Stimulated activated CD8-positive, alpha-beta memory T cell treated with anti-CD3 and anti-CD28 coated beads, Interleukin-7, amount 100 ng/mL, for 24 hours (primary cell): ENCODE data around the gene CACNA1C.

ENCODE experiments used
- DNase-seq: peaks from one replicate; pipeline ENCODE4 v3.0.0-alpha.2; 2020; ENCODE audit warnings: low read depth

Gene CACNA1C

DNA sequence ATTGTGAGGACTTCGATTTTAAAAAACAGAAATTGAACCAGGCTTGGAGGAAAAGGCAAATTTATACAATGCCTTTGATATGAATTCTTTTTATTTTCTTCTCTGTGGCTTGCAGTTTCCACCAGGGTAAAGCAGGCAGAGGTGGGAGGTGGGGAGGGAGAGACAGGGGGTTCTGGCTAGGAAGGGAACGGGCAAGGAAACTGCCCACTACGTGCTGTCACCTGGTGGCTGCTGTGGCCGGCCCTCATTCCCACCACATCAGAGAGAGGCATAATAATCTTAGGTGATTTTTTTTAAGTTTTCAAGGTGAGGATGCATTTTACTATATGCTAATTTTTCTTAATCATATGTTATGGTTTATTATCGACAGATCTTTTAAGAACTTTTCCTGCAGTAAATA lies 145.8 kb downstream of the CACNA1C start:
- no peak for DNase-seq

DNA sequence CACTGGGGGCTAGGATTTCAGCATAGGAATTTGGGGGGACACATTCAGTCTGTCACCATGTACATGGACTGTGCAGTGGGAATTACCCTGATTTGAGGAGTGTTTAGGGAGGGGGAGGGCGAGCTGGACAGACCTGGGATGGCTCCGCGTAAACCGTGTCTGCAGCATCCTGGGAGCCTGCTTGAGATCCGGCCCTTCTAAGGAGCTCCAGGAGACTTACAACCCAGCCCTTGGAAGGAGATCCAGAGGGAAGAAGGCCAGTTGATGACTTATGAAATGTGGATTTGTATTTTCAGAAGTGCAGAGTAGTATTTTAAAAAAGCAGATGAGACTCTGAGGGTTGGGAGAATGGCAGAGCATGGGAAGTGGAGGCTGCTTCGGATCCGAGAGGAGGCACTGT lies 153.2 kb downstream of the CACNA1C start:
- no peak for DNase-seq

DNA sequence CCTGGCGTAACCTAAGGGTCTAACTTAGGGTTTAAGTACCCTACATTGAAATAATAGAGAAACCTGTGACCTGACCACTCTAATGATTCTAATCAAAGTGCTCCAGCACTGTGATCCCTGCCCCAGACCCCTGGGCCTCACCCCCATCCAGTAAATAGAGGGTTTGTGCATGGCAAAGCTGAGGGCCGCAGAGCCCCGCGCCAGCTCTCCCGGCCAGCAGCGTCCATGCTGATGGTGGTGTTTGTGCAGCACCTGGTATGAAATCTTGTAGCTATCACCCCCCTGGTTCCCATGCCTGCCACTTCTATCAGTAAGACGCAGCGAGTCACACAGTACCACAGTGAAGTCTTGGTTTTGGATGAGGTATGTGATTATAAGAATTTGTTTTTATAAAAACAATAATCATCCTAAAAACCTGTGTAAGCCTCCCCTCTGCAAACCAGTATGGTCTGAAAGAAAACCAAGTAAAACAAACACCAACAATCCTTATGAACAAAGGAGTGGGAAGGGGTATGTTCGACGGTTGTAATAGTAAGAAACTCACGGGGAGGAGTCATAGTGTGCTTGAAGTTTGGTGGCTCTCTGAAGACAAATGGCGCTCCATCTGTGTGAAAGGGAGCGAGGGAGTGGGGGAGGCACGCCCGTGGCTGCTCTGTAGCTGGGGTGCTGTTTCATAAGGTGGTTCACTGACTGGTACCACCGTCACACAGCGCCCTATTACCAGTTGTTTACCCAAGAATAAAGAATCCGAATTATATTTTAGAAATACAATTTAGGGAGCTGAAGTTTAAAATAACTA lies 156.2 kb downstream of the CACNA1C start:
- no peak for DNase-seq

- DNase-seq, result no peak
Measured at GRCh38 chr12:2211119-2211518, 158.3 kb downstream of the CACNA1C start.

GRCh38 chr12:2212537-2212936 lies 159.8 kb downstream of the CACNA1C start:
- no peak for DNase-seq

- DNase-seq, result no peak
Measured at GRCh38 chr12:2212971-2213869, 160.4 kb downstream of the CACNA1C start.

DNA sequence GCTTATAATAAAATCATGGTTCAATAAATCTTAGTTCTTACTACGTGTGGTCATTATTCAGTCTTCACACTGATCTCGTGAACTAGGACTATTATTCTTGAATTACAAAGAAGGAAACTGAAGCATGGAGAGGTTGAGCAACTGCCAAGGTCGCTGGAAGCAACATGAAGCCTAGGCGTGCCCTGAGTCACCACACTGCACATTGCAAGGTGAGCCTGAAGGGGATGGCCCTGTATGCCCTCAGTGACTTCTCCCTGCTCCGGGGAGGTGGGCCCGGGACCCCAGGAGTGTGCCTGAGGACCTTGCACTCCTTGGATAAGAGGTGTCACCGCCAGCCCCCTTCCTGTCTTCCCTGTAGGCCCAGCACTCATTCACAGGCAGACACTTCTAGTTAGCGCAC lies 161.6 kb downstream of the CACNA1C start:
- no peak for DNase-seq

DNA sequence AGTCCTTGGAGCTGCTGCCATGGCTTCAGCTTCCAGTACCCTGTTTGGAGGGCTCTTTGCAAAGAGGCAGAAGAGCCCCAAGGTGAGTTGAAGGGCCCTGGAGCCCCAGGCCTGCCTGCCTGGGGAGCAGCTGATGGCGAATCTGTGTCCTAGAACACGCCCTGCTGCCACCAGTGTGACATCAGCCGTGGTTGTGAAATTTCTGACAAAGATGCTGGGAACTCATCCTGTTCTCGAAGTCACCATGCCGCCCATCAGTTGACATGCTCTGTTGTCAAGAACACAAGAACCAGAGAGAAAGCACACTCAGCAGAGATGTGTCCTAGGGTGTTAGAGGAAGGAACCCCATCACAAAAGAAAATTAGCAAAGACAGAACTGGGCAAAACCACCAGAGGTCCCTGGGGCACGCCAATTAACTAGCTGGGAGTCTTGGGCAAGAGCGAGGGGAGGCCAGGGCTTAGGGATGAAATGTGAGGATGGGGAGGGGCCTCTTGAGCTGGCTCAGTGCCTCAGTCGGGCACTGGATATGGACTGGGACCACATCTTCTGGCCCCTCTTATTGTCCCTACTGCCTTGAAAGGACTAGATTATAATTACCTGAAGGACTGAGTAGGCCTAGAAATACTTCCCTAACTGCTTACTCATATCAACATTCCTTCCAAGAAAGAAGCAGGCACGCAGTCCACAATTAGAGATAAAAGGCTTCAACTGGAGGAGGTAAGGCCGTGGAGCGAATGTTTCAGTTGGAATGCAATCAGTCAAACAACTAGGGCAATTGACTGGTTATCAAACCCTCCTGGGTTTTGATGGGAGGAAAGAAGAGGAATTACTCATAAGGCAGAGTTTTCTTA lies 163.1 kb downstream of the CACNA1C start:
- DNase-seq, result no peak

DNA sequence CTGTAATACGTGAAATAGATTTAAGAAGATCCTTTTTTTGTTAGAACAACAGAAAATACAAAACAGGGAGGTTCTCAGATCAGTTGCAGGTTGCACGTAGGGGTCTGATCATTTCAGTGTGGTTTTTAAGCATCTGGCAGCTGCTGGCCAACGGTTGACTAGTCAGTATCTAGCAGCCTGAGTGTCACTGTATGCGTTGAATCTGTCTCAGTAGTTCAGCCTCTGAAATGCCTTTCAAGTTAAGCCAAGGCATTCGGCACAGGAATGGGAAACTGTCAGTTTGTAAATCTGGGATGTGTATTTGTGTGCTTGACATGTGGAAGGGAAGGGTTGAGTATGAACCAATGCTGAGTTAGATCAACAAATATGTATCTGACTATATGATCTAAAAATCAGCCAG lies 165.9 kb downstream of the CACNA1C start:
- DNase-seq, result no peak

- no peak for DNase-seq
Measured at GRCh38 chr12:2221030-2221621, 168.3 kb downstream of the CACNA1C start.

DNA sequence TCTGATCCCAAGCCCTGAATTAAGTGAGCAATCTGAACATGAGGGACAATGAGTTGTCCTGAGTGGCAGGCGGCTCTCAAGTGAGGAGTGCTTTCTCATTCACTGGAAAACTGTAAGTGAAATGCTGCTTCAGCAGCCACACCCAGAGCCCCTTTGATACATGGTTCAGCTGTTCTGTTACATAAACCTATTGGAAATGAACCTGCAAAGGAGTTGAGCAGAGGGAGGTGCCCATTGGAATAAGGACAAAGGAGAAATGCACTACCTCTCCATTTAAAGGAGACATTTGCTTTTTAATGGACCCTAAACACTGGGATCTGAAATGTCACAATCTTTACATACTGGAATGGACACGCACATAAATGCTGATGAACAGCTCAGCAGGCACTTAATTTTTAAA lies 169.9 kb downstream of the CACNA1C start:
- DNase-seq, result no peak

DNA sequence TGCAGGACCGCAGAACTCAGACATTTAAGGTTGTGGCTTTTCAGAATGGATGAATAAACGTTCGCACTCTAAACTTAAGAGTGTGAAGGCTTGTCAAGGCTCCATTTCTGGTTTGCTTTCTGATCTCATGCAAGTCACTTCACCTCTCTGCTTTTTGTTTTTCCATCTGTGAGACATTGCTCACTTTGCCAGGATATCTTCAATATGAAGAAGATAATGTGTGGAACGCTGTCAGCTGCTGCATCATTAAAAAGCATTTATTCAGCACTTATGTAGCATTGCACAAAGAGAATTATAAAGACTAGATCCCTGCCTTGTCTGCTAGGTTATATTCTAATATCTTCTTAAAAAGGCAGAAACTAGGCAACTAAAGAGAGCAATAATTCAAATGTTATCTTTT lies 172.2 kb downstream of the CACNA1C start:
- no peak for DNase-seq

DNA sequence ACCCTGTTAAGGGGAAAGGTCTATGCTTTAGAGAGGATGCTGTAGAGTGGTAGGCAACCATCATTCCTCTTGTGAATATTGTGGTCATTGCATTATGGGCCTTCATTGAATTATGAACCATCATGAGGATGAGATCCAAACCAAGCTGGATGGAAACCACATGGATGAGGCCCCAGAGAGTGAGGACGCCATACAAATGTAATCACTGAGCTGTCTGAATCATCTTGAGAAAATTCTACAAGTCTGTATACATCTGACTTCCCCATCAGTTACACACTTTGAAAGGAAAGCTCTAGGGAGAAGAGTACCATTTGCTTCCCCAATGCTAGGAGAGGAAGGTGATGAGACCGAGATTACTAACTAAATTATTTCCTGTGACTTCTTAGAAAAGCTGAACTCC lies 172.9 kb downstream of the CACNA1C start:
- no peak for DNase-seq

DNA sequence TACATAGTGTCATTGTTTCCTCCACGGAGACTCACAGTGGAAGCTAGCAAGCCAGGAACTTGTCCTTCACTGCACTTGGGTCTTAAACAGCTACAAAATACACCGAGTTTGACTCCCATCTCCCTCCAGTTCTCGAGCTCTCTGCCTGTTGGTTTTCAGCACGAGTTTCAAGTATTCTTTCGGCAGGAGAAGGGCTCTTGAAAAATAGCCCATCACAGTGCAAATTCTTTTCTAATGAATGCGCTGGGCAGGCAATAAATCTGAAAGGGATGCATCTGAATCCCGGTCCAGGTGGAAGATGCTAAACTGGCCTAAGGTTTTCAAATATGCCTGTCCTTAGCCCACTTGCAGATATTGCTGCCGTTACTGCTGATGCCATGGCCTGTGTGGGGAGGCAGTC lies 173.9 kb downstream of the CACNA1C start:
- DNase-seq, result no peak

DNA sequence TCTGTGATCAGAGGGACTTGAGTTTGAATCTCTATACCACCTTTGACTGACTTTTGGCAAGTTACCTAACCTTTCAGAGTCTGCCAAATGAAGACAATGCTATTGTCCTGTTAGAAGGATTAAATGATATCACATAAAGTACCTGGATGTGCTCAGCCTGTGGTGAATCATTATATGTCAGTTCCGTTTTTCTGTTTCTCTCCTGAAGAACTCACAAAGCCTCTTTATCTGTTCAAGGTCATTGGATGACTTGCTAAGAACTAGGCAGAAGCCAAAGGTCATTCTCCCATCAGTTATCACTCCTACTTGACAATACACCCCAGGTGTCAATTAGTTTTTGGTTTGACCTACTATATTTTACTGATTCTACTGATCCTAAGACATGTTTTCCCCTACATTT lies 174.6 kb downstream of the CACNA1C start:
- DNase-seq, result no peak

DNA sequence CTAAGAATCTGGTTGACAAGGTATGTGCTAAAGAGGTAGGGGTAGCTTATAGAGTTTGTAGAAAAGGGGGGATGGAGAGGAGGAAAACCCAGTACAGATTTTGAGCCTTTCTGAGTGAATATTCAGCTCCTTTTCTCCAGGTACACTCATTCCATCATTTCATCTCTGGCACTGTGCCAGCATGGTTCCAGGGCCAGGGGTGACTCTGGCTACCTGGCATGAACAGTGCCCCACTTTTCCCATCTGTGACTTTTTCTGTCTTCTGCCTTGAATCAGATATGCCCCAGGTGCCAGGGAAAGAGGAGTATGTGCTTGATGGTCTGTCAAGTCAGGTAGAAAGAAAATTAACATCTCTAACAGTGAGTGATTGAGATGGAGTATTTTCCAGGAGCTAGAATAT lies 175.7 kb downstream of the CACNA1C start:
- DNase-seq, result no peak

DNA sequence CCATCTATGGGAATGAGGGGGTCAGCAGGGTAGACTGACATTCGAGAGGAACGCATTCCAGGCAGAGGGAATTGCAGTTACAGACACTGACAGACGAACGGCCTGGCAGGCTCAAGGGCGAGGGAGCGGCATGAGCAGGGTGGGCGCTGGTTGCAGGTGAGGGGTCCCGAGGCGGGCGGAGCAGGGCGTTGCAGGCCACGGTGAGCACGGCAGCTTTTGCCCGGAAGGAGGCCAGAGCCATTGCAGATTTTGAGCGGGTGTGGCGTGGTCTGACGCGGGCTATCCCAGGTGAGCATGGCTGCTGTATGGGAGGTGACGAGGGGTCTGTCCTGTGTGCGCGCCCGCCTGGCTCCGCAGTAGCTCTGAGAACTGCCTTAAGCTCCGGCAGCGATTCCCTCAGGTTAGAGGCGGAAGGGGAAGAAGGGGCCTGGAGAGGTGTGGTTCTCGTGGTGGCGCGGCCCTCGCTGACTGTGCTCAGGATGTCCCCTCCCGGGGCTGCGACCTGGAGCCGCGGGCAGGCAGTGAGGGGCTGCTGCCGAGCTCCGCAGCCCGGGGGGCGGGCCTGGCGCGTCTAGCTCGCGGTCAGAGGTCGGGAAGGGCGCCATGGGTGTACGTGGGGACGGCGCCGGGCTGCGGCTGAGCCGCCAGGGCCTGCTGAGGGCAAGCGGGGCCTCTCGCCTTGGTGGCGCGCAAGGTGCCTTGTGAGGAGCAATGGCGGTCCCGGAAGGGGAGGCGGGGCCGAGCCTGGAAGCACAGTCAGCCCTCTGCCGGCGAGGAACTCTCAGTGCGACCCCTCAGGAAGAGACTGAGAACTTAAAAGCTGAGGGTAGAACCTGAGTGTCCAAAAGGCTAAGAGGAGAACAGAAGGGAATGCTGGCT lies 177.1 kb downstream of the CACNA1C start:
- DNase-seq, result no peak

DNA sequence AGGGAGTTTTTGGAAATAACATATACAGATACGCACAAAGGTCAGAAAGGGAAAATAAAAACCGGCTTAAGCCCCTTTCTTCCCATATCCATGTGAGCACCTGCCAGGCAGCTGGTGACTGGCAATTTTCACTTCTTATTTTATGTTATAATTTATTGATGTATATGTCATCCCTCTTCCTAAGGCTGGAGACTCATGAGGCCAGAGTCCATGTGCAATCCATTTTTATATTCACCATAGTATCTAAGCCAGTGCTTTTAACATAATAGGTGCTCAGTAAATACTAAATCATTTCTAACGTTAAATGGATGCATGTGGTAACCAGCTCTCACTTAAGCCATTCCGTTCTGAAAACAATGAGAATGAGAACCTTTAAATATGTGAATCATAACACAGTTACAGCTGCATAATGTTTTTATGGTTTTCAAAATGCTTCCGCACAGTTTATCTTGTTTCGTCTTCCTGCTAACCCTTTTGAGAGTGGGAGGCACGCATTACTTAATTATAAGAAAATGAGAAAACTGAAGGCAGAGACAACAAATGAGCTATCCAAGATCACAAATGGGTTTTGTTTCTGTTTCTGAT lies 178.3 kb downstream of the CACNA1C start:
- no peak for DNase-seq

GRCh38 chr12:2231956-2232355 lies 179.2 kb downstream of the CACNA1C start:
- no peak for DNase-seq

DNA sequence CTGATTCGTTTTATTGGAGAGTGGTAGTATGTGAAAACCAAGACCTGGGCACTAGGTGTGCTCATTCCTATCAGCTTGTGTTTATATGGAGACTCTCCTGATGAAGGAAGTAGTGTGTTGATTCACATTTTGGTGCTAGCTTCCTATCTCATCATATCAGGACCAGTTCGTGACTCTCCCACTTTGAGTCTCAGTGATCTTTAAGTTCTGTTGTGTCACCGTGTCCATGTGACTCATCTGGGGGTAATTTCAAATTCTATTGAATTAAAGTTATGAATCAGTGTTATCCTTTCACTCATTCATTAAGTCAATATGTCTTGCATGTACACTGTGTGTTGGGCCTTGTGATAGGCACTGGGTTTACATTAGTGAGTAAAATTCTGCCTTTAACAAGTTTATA lies 180.2 kb downstream of the CACNA1C start:
- DNase-seq, result no peak

GRCh38 chr12:2234091-2234490 lies 181.3 kb downstream of the CACNA1C start:
- no peak for DNase-seq
